Activated T-cell treated with anti-CD3 and anti-CD28 coated beads, Interleukin-2, amount 50 U/mL, for 4 hours (primary cell): ENCODE data around the gene EXOSC10. TPM values are rescaled to one million over a fixed set of nuclear protein-coding genes. Genes with fewer than 3 reads are reported as not detected.
A peak's percentile ranks its signal among the peaks of the same experiment; 100 is the strongest.

ENCODE experiments used
- ATAC-seq, 2 donors: fragments of 200-7000 bp; cut with Tn5 transposase; one replicate each; pipeline ENCODE4 v1.10.0; 2021
- DNase-seq: peaks from one replicate; pipeline ENCODE4 v3.0.0-alpha.2; 2020
- H3K27me3 Mint-ChIP-seq: one replicate; pipeline ENCODE4 v1.8.0; 2021; ENCODE audit warnings: low read depth, mixed read lengths
- H3K36me3 Mint-ChIP-seq: one replicate; pipeline ENCODE4 v1.8.0; 2022; ENCODE audit warnings: mixed read lengths; ENCODE audit not compliant: insufficient read depth
- H3K4me1 Mint-ChIP-seq: one replicate; pipeline ENCODE4 v1.8.0; 2021; ENCODE audit warnings: low read depth, mixed read lengths
- H3K4me3 Mint-ChIP-seq: one replicate; pipeline ENCODE4 v1.8.0; 2021; ENCODE audit warnings: mild to moderate bottlenecking, moderate library complexity, mixed read lengths
- H3K9me3 Mint-ChIP-seq: one replicate; pipeline ENCODE4 v1.8.0; 2021; ENCODE audit warnings: mixed read lengths
- total RNA-seq, 3 donors: library from RNA; stranded (reverse); gene quantifications; one replicate each; pipeline ENCODE4 v1.2.1, GENCODE V29; 2021

EXOSC10 gene
- total RNA-seq = 10 to 100 TPM; 82.8 to 86.6 (median 85.1) TPM

- peak; percentile 95 for DNase-seq
- Mint-ChIP-seq H3K36me3 (peaks cover 5% of the 10 kb centered on the region), H3K27me3 (no peaks in the 10 kb centered on the region), H3K4me1 (peaks cover 9% of the 10 kb centered on the region), H3K9me3 (no peaks in the 10 kb centered on the region), H3K4me3 (peak within 1 kb of the TSS; percentile 97)
- peak; percentile 98 for ATAC-seq
Observed at GRCh38 chr1:11099310-11100148, at the start of gene EXOSC10. TSS of gene EXOSC10 (minus strand) at chr1:11099869. CDS start at chr1:11099831, 38 bp downstream.

DNA sequence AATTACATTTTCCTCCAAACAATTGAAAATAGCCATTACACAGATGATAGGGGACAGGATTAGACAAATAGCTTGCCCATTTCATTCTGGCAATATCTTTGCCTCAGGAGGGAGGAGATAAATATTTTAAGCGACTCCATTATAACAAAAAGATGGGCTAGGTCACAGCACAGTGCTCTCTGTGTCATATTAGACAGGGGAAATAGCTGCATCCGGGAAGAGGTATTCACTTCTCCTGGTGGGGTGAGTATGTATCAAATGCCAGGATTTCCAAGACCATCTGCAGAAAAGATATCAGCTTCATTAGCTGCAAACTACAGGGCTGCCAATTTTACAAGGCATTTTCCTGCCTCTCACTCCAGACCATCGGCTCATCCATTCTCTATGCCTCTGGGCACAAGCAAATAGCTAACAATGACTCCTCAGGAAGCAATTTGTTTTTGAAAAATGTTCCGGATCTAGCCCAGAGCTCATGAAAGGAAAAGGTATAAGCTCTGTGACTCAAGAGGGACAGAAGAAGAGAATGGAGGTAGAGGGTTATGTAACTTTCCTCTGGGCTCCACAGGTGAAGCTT is 47.6 kb upstream of the EXOSC10 start:
- Mint-ChIP-seq H3K4me3 (no peak overlapping the region), H3K4me1 (peaks cover 5% of the 10 kb centered on the region), H3K36me3 (peaks cover 33% of the 10 kb centered on the region), H3K9me3 (no peaks in the 10 kb centered on the region), H3K27me3 (no peaks in the 10 kb centered on the region)
- DNase-seq = no peak
- no peak for ATAC-seq

DNA sequence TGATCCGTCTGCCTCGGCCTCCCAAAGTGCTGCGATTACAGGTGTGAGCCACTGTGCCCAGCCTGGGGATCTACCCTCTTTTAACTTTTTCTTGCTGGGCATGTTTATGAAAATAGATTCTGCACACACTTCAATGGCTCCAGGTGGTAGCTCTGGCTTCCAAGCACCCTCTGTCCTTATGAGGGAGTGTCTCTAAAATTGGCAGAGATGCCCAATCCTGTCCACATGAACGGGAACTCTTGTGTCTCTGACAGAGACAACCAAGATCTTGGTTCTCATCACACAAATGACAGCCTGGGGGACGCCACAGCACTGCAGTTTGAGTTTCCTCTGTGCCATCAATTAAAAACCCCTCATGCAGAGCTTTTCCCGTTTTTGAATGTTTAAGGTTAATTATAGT is 46.1 kb upstream of the EXOSC10 start:
- no peak overlapping the region for H3K4me3 Mint-ChIP-seq
- H3K36me3 Mint-ChIP-seq = peaks cover 29% of the 10 kb centered on the region
- no peaks in the 10 kb centered on the region for H3K9me3 Mint-ChIP-seq
- ATAC-seq (no peak), DNase-seq (no peak)
- H3K4me1 Mint-ChIP-seq = peaks cover 5% of the 10 kb centered on the region
- no peaks in the 10 kb centered on the region for H3K27me3 Mint-ChIP-seq

- DNase-seq (no peak), ATAC-seq (no peak)
- H3K4me1 Mint-ChIP-seq = peaks cover 5% of the 10 kb centered on the region
- no peaks in the 10 kb centered on the region for H3K9me3 Mint-ChIP-seq
- no peak overlapping the region for H3K4me3 Mint-ChIP-seq
- H3K27me3 Mint-ChIP-seq = no peaks in the 10 kb centered on the region
- peaks cover 29% of the 10 kb centered on the region for H3K36me3 Mint-ChIP-seq
Observed at GRCh38 chr1:11144570-11145256, 45.0 kb upstream of the EXOSC10 start.

GRCh38 chr1:11143907-11144306 is 44.2 kb upstream of the EXOSC10 start:
- H3K27me3 Mint-ChIP-seq = no peaks in the 10 kb centered on the region
- ATAC-seq = no peak
- peaks cover 31% of the 10 kb centered on the region for H3K36me3 Mint-ChIP-seq
- peaks cover 5% of the 10 kb centered on the region for H3K4me1 Mint-ChIP-seq
- no peak for DNase-seq
- no peak overlapping the region for H3K4me3 Mint-ChIP-seq
- H3K9me3 Mint-ChIP-seq = no peaks in the 10 kb centered on the region

- no peak overlapping the region for H3K4me3 Mint-ChIP-seq
- no peak for DNase-seq
- peaks cover 5% of the 10 kb centered on the region for H3K4me1 Mint-ChIP-seq
- H3K27me3 Mint-ChIP-seq = no peaks in the 10 kb centered on the region
- H3K36me3 Mint-ChIP-seq = peaks cover 34% of the 10 kb centered on the region
- no peak for ATAC-seq
- no peaks in the 10 kb centered on the region for H3K9me3 Mint-ChIP-seq
Observed at GRCh38 chr1:11143401-11143800, 43.7 kb upstream of the EXOSC10 start.

DNA sequence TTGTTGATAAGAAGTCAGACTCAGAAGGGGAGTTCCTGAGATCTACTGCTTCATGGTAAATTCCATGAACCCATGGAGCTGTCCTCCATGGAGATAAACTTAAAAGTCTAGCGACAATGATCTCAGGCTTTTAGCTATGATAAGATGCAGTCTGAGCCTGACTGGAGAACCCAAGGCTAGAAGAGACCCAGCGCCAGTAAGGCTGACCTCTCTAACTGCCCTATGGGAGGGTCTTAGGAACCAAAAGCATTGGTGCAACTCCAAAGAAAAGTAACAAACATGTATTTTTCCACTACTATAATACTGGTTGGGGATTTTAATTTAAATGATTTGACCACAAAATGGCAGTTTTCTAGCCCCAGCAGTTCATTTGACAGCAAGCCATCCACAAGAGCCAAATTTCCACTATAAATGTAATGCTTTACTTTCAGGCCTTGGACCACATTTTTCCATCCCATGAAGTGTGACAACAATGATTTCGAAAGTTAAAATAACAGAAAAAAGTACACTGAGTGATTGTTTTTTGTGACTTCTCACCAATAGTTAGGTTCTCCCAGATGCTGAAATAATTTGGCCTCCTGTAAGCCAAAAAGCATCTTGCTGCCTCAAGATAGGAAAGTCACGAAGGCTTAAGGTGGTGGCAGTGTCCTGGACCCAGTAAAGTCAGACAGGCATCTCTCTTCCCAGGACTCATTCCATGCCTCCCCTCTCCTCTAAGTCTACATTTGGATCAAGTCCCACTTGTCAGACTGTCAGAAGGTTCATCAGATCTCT is 43.1 kb upstream of the EXOSC10 start:
- H3K27me3 Mint-ChIP-seq = no peaks in the 10 kb centered on the region
- no peak for DNase-seq

GRCh38 chr1:11138952-11139351 is 39.3 kb upstream of the EXOSC10 start:
- no peak for DNase-seq
- Mint-ChIP-seq H3K27me3 (no peaks in the 10 kb centered on the region), H3K36me3 (peaks cover 32% of the 10 kb centered on the region)

More for the DNA sequence above, 43.1 kb upstream of the EXOSC10 start:
- Mint-ChIP-seq H3K36me3 (peaks cover 34% of the 10 kb centered on the region), H3K4me1 (peaks cover 5% of the 10 kb centered on the region), H3K4me3 (no peak overlapping the region), H3K9me3 (no peaks in the 10 kb centered on the region)
- no peak for ATAC-seq

GRCh38 chr1:11138029-11138428 is 38.4 kb upstream of the EXOSC10 start:
- ATAC-seq (no peak), DNase-seq (no peak)
- no peaks in the 10 kb centered on the region for H3K9me3 Mint-ChIP-seq
- H3K4me3 Mint-ChIP-seq = no peak overlapping the region
- no peaks in the 10 kb centered on the region for H3K4me1 Mint-ChIP-seq
- no peaks in the 10 kb centered on the region for H3K27me3 Mint-ChIP-seq
- H3K36me3 Mint-ChIP-seq = peaks cover 30% of the 10 kb centered on the region

More at GRCh38 chr1:11138952-11139351, 39.3 kb upstream of the EXOSC10 start:
- no peak overlapping the region for H3K4me3 Mint-ChIP-seq
- H3K4me1 Mint-ChIP-seq = peaks cover 5% of the 10 kb centered on the region
- no peaks in the 10 kb centered on the region for H3K9me3 Mint-ChIP-seq
- ATAC-seq = no peak

DNA sequence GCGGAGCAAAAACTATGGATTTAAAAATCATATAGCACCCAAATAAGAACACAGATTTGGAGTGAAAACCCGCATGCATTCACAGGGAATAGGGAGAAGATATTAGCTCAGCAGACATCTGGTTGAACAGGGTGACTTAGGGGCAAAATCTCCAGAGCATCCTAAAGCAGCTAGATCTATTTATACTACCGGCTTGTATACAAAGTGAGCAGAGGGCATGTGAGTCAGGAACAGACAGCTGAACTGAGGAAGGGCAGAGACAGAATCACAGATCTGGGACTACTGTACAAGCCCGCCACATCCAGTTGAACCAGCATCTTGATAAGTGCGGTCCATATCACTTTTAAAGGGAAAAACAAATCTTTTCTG is 35.2 kb upstream of the EXOSC10 start:
- ATAC-seq (no peak), DNase-seq (no peak)
- no peak overlapping the region for H3K4me3 Mint-ChIP-seq
- H3K27me3 Mint-ChIP-seq = no peaks in the 10 kb centered on the region
- peaks cover 42% of the 10 kb centered on the region for H3K36me3 Mint-ChIP-seq
- no peaks in the 10 kb centered on the region for H3K4me1 Mint-ChIP-seq
- no peaks in the 10 kb centered on the region for H3K9me3 Mint-ChIP-seq

DNA sequence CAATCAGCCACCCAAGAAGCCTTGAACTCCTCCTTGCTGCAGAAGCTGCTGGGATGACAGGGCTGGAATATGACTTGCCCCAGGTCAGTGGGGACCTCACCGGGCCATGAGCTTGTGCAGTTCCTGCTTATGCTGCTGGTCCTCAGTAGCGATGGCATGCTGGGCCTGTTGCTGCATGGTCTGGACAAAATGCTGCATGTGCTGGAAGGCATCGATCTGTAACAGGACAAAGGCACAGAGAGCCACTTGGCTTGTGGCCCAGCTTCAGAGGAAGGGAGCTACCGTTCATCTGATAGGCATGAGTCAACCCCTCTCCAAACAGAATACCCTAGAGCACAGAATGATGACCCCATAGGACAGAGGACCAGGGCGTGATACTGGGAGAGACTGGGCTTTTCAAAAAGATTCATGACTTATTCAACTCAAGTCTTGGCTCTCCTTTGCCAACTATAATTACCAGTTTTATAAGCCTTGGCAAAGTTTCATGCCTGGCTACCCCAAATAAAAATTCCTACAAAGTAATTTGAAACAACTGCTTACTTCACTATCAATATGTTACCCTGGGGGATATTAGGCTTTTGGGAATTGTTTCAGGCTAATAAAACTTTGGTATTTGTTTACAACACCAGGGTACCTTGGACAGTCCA is 34.7 kb upstream of the EXOSC10 start:
- H3K4me3 Mint-ChIP-seq = no peak overlapping the region
- peaks cover 47% of the 10 kb centered on the region for H3K36me3 Mint-ChIP-seq
- no peaks in the 10 kb centered on the region for H3K27me3 Mint-ChIP-seq
- no peaks in the 10 kb centered on the region for H3K9me3 Mint-ChIP-seq
- no peaks in the 10 kb centered on the region for H3K4me1 Mint-ChIP-seq
- DNase-seq (no peak), ATAC-seq (no peak)

DNA sequence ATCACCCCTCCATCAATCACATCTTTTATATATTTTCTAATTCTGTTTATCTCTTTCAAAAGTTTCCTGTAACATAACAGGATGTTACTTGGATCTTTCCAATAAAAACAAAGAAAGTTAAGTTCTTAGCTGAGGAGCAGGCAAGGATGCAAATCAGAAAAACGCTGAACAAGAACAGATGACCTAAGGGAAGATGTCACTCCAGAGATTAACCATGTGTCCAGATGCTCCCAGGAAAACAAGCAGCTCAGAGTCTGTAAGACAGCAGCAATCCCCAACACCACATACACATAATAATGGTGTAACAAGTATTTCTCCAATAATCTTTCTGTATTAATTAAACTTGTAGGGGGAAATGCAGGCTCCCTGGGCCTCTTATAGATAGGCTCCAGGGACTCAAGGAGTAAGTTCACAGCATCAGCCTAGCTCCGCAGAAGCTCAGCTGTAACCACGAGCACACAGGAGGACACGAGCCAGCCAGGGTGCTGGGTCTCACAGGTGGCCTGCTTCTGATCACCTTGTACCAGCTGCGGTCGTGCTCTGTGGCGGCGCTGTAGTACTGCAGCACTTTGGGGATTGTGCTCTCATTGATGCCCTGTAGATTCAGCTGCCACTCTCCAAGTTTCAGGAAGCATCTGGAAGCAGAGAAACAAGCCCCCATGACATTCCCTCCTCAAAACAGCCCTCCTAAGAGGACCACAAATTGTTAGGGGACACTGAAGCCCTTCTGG is 33.1 kb upstream of the EXOSC10 start:
- no peak overlapping the region for H3K4me3 Mint-ChIP-seq
- H3K36me3 Mint-ChIP-seq = peaks cover 50% of the 10 kb centered on the region
- no peaks in the 10 kb centered on the region for H3K27me3 Mint-ChIP-seq
- H3K9me3 Mint-ChIP-seq = no peaks in the 10 kb centered on the region
- ATAC-seq (no peak), DNase-seq (no peak)
- H3K4me1 Mint-ChIP-seq = no peaks in the 10 kb centered on the region

GRCh38 chr1:11131816-11132215 is 32.1 kb upstream of the EXOSC10 start:
- Mint-ChIP-seq H3K9me3 (no peaks in the 10 kb centered on the region), H3K4me3 (no peak overlapping the region), H3K4me1 (no peaks in the 10 kb centered on the region), H3K36me3 (peaks cover 55% of the 10 kb centered on the region), H3K27me3 (no peaks in the 10 kb centered on the region)
- DNase-seq (no peak), ATAC-seq (no peak)
